HG03354 (cell line): ENCODE results near the gene COL26A1.
"Not testable (repeated sequence)": the region's sequence is repeated elsewhere in the genome, so short reads cannot be mapped to it uniquely, and the experiment has no call there.

ENCODE experiments used
- ATAC-seq: cut with Tn5 transposase; IDR thresholded peaks from one replicate; pipeline ENCODE4 v1.9.1; 2021; ENCODE audit warnings: mild to moderate bottlenecking; ENCODE audit not compliant: unreplicated experiment, poor library complexity, severe bottlenecking

The COL26A1 gene

GRCh38 chr7:101435461-101436220 lies 73.0 kb downstream of the COL26A1 start:
- no peak for ATAC-seq

GRCh38 chr7:101436221-101436735 lies 73.6 kb downstream of the COL26A1 start:
- no peak for ATAC-seq

- ATAC-seq = no peak
These were observed 74.3 kb downstream of the COL26A1 start for GRCh38 chr7:101436857-101437576.

- ATAC-seq = no peak
These were observed 79.2 kb downstream of the COL26A1 start for GRCh38 chr7:101441890-101442289.

GRCh38 chr7:101442426-101443070 lies 79.9 kb downstream of the COL26A1 start:
- no peak for ATAC-seq

GRCh38 chr7:101450064-101450463 lies 87.4 kb downstream of the COL26A1 start:
- ATAC-seq = no peak

GRCh38 chr7:101453617-101454016 lies 90.9 kb downstream of the COL26A1 start:
- no peak for ATAC-seq

GRCh38 chr7:101457001-101457750 lies 94.5 kb downstream of the COL26A1 start:
- no peak for ATAC-seq

- ATAC-seq = no peak
These were observed 102.5 kb downstream of the COL26A1 start for GRCh38 chr7:101465131-101465530.

- no peak for ATAC-seq
These were observed 103.0 kb downstream of the COL26A1 start for GRCh38 chr7:101465576-101466196.

- no peak for ATAC-seq
These were observed 104.2 kb downstream of the COL26A1 start for GRCh38 chr7:101466871-101467270.

GRCh38 chr7:101468546-101469275 lies 106.0 kb downstream of the COL26A1 start:
- no peak for ATAC-seq

- ATAC-seq = no peak
These were observed 108.2 kb downstream of the COL26A1 start for GRCh38 chr7:101470668-101471487.

GRCh38 chr7:101474178-101474577 lies 111.5 kb downstream of the COL26A1 start:
- ATAC-seq = no peak

- ATAC-seq = not testable (repeated sequence)
These were observed 113.0 kb downstream of the COL26A1 start for GRCh38 chr7:101475691-101476090.

- no peak for ATAC-seq
These were observed 116.5 kb downstream of the COL26A1 start for GRCh38 chr7:101479217-101479616.

GRCh38 chr7:101486056-101486432 lies 123.4 kb downstream of the COL26A1 start:
- ATAC-seq = not testable (repeated sequence)
